Fibroblast of skin of abdomen (primary cell): ENCODE measurements around the gene CD200.
"Not testable (repeated sequence)": the region's sequence is repeated elsewhere in the genome, so short reads cannot be mapped to it uniquely, and the experiment has no call there.

Source experiments
- DNase-seq: peaks from one replicate; pipeline ENCODE4 v3.0.0-alpha.2; 2013

The CD200 gene

DNA sequence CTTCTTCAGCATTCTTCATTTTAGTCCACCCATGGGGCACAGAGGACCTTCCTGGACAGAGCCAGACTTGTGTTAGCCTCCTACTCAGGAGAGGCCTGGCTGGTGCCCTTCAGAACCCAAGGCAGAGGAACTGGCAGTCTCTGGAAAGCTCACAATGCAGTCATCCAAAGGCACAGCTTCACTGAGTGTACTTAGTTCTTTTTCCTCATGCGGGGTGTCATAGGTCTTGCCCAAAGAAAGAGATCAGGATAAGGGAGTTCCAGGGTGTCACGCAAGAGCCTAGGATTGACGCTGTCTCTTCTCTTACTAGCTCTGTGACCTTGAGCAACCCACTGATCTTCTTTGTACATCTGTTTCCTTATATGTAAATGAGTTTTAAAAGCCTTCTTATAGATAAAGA lies 58.7 kb downstream of the CD200 start:
- DNase-seq, result no peak

DNA sequence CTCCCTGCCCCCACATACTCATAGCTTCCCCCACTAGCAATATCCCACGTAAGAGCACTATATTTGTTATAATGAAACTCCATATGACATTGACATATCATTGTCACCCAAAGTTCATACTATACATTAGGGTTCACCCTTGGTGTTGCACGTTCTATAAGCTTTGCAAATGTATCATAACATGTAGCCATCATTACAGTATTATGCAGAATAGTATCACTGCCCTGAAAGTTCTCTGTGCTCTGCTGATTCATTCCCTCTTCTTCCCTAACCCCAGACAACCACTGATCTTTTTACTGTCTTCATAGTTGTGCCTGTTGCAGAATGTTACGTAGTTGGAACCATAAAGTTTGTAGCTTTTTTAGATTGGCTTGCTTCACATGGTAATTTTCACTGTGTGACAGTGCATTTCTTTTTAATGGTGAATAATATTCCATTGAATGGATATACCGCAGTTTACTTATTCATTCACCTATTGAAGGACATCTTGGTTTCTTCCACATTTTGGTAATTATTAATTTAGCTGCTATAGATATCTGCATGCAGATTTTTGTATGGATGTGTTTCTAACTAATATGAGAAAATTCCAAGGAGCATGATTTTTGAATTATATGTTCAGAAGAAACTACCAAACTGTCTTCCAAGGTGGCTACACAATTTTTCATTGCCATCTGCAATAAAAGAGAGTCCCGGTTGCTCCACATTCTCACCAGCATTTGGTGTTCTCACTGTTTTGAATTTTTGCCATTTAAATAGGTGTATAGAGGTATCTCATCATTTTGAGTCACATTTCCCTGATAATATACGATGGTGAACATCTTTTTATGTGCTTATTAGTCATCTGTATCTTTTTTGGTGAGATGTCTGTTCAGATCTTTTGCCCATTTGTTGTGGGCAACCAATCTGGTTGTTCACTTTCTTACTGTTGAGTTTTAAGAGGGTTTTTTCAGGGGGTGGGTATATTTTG lies 59.7 kb downstream of the CD200 start:
- DNase-seq, result no peak

DNA sequence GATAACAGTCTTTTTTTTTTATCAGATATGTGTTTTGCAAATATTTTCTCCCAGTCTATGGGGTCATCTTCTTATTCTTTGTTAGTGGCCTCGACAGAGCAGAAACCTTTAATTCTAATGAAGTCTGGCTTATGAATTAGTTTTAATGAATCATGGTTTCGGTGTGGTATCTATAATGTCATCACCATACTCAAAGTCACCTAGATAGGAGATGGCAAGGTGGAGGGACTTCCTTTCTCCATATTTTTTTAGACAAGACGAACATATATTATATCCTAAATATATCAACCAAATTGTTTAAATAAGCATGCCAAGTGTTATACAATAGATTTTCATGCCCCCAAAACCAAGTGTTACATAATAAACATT lies 60.4 kb downstream of the CD200 start:
- no peak for DNase-seq

DNA sequence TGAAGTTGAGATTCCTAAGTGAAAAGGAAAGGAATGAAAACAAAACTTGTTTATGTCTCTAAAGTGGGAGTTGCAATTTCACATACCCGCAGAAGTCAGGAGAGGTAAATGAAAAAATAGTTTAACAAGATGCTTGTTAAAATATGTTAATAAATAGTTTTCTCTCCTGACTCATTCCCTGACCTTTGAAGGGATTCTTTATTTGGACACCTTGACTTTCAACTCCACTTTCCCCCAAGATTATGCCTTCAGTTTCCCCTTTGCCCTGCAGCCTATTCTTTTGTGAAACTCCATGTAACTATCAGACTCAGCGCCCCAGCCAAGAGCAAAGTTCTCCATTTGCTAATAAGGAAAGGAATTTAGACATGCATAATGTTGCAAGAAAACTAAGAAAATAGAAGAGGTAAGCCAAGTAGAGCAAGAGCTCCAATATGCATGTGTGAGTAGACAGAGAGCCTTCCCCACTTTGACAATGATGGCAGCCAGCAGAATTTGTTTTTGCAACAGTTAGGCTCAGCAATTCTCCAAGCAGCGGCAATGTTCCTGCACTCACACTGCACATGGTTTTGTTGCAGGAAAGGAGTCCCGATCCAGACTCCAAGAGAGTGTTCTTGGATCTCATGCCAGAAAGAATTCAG lies 61.2 kb downstream of the CD200 start:
- no peak for DNase-seq

DNA sequence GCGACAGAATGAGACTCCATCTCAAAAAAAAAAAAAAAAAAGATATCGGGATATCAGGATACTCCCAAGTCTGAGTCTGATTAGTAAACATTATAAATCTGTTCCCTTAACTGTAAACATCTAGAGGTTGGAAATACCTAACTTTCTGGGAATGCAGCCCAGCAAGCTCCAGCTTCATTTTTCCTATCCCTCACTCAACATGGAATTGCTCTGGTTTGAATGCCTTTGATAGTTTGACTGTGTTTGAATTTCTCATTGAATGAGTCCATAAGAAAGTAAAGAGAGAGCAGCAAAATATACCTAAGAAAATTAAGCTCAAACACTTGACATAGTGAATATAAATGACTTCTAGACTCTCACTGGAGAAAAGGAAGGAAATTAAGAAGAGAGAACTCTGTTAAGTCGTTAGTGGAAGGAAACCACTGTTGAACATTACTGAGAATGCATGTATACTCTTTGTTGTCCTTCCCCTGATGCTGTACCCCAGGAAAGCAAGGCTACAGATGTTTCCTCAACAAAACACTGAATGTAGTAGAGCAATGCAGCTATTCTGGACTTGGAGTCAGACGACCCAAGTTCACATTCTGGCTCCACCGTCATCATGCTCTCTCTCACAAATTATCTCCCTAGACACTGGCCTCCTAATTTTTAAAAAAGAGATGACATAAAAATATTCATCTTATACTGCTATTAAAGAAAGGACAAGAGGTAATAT lies 62.4 kb downstream of the CD200 start:
- DNase-seq, result peak; percentile 56

DNA sequence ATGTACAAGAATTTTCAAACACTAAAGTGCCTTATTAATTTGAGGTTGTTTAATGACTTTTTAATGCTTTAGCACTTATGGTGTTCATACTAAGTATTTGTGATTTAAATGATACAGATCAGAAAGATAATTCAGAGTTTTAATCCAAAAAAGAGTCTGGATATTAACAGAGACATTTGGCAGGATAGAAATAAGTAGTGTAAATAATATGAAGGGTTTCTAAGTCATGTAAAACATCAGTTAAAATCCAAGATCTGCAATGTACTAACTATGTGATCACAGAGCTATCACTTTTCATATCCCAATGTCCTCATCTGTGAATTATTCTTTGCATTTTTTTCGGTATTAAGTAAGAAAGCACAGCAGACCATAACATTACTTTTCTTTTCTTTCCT lies 62.9 kb downstream of the CD200 start:
- DNase-seq, result no peak

DNA sequence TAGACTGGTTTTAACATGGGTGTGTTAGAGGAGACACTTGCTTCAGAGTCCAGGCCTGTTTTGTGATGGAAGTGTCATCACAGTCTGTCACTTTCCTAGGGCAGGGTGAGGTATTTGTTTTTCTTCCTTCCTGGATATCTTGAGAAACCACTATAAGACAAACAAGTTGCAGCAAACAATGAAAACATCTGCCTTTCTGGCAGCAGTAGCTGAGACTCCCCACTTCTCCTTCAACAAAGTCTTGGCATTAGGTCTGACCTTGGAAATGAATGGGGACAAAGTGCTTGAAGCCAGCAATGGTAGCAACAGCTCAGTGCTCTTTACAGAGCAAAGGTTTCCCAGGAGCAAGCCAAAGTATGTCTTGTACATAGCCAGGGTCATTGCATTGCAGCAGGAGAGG lies 64.6 kb downstream of the CD200 start:
- no peak for DNase-seq

DNA sequence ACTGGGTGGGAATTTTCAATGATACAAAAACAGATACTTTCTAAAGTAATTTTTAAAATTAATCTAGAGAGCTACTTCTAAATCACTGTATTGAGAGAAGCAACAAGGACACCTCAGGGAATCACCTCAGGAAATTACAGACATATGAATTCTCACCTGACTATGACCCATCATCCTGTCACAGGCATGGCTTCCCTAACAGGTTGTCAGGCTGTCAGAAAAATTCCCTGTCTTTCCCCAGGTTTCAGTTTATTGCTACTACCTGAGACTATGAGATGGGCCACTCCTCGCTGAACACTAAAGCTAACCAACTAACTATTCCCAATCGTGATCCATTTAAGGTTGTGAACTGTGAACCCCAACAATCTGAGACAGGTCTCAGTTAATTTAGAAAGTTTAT lies 66.1 kb downstream of the CD200 start:
- no peak for DNase-seq

DNA sequence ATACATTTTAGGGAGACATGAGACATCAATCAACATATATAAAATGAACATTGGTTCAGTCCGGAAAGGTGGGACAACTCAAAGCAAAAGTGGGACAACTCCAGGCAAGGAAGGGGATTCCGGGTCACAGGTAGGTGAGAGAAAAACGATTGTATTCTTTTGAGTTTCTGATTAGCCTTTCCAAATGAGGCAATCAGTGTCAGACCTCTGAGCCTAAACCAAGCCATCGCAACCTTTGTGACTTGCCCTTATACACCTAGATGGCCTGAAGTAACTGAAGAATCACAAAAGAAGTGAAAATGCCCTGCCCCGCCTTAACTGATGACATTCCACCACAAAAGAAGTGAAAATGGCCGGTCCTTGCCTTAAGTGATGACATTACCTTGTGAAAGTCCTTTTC lies 66.6 kb downstream of the CD200 start:
- DNase-seq, result not testable (repeated sequence)

DNA sequence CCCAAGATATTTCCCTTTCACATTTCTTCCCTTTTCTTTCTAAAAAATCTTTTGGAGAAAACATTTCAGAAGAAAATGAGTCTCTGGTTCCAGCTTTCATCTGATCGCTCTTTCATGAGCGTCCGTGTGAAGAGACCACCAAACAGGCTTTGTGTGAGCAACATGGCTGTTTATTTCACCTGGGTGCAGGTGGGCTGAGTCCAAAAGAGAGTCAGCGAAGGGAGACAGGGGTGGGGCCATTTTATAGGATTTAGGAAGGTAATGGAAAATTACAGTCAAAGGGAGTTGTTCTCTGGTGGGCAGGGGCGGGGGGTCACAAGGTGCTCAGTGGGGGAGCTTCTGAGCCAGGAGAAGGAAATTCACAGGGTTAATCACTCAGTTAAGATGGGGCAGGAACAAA lies 67.4 kb downstream of the CD200 start:
- not testable (repeated sequence) for DNase-seq

DNA sequence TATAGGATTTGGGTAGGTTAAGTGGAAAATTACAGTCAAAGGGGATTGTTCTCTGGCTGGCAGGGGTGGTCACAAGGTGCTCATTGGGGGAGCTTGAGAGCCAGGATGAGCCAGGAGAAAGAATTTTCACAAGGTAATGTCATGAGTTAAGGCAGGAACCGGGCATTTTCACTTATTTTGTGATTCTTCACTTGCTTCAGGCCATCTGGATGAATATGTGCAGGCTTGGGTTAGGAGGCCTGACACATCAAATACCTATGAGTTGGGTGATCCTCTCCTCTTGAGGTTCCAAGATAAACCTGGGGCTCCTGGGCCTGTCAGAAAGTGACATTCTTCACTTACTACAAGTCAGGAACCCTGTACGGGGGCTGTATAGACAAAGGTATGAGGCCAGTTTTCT lies 68.7 kb downstream of the CD200 start:
- no peak for DNase-seq

DNA sequence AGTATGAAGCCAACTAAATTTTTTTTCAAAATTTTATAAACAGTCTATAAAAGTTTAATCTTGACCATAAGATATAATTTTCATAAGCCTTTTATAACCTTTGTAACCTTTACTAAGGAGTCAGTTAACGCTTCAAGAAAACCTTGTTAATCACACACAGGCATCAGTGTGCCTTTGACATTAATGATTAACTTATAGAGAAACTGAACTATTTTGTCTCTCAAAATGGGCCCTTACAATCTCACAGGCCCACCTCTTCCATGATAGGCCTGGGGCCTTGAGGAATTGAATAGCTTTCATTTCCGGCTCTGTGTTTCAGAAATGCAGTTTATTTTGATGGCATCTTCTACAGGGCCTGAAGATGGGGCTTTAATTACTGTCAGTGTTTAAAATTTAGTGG lies 70.1 kb downstream of the CD200 start:
- DNase-seq, result no peak

DNA sequence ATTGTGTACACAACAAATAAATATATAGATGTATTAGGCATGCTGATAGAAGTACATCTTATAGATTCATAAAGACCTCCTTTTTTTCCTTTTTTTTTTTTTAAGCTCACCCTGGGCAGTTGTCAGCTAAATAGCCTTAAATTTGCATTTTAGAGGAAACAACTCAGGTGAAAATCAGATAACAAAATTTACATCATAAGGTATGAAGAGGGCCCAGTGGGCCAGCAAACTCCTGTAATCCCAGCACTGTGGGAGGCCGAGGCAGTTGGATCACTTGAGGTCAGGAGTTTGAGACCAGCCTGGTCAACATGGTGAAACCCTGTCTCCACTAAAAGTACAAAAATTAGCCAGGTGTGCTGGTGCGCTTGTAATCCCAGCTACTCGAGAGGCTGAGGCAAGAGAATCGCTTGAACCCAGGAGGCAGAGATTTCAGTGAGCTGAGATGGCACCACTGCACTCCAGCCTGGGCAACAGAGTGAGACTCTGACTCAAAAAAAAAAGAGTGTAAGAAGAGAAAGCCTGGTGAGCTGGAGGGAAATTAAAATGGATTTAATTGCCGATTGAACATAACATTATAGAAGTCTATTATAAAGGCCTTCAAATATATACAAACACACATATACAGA lies 72.1 kb downstream of the CD200 start:
- not testable (repeated sequence) for DNase-seq

DNA sequence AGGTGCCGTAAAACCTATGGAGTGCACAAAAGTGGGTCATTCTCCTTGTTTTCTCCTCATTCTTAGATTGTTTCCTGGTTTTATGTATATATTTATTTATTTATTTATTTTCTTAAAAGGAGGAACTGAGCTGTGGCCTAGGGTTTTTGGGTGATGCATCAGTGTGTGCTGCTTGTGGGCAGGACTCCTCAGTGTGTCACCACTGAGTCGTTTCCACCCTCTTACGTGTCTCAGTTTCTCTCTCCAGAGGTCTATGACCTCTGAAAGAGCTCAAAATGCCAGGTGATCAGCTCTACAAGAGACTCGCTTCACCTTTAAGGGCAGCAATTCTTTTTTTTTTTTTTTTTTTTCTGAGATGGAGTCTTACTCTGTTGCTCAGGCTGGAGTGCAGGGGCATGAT lies 72.9 kb downstream of the CD200 start:
- no peak for DNase-seq

DNA sequence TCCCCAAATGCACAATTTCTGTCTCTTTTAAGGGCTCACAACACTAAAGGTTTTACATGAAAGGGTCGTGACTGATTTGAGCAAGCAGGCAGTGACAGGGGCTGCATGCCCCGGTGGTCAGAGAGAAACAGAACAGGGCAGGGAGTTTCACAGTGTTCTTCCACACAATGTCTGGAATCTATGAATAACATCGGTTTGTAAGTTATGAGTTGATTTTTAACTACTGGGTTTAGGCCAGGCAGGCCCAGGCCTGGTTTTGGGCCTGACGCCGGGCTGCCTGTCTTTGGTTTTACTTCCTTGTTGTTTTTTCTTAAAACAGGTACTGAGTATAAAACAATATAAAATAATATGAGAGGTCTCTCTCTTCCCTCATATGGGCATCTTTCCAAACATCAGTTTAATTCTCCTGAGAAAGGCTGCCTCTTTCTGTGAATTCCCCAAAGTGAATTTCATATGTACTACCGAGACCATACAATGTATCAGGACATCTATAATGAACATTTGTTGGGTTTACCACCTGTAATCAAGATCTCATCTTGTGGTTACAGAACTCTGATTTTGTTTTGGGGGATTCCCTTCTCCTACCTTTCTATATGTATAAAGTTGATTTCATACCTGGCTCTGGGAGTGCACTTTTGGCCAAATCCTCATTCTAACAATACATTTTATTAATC lies 74.4 kb downstream of the CD200 start:
- DNase-seq, result no peak

DNA sequence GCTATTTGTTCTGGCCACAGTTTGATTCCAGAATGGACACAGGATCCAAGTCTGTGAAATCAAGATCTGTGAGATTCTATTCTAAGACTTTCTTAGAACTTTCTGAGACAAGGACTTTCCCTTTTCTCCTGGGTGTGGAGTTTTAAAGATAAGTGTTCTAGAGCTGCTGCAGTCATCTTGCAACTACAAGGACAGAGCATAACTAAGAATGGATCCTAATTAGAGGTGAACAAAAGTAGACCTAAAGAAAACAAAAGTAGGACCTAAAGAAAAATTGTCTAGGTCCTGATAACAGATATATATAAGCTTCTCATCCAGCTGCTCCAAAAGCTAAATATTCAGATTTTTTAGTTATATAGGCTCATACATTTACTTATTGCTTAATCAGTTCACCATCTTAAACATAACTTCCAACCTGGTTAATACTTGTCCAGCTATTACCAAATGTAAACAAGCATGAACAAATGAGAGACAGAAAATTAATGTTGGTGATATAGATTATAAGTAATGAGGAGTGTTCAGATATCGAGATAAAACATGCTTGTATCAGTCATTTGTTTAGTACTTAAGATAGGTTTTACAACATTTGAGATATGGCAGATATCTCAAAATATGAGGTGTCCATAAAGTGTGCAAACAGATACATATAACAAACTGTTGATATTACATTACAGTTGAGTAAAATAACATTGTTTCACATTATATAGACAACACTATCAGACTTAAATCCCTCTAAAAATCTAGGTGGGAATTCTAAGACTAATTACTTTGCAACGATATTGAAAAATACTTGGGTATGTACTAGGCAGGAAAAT lies 75.1 kb downstream of the CD200 start:
- DNase-seq, result no peak

DNA sequence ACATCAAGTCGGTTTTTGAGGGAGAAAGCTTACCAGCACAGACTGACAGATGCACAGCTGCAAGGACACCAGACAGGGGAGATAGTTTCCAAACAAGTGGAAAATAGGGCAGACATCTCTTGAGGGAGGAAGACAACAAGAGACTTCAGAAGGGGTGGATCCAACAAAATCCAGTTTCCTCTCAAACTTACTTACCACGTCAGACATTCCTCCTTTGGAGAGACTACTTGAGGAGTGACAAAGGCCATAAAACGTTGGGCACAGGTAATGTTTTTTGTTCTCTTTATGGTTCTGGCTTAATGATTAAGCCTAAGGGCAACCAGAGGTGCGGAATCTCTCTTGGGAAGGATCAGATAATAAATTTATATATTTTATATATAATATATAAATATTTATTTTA lies 76.1 kb downstream of the CD200 start:
- no peak for DNase-seq

DNA sequence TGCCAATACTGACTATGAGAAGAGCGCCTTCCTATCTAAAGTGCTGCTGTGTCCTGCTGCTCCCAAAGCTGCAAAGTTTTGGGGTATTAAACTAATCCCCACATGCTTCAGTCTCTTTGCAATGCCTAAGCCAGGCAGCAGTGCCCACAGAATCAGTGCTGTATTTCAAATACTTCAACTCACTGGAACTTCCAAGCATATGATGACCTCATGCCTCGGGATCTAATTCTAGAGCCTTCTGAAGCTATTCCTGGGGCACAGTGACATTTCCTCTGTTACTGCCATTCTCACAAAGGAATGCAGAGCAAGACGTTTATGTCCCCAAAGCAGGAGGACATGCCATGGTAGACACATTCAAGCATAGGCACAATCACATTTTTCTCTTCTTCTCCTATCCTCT lies 78.5 kb downstream of the CD200 start:
- no peak for DNase-seq
